Karpas-422 (cell line): Measurements from ENCODE around the gene FOXD4L4. TPM values are rescaled to one million over a fixed set of nuclear protein-coding genes. Genes with fewer than 3 reads are reported as not detected.
"Not testable (repeated sequence)": the region's sequence is repeated elsewhere in the genome, so short reads cannot be mapped to it uniquely, and the experiment has no call there.

Source experiments
- DNase-seq: peaks from one replicate; pipeline ENCODE4 v3.0.0-alpha.2; 2015
- H2AFZ ChIP-seq: fragments of 200-600 bp; sonication (generic); 2 replicates; pipeline ENCODE4 v1.6.1; 2014; ENCODE audit warnings: antibody characterized with exemption, low read length, mixed read lengths
- H3K27ac ChIP-seq: fragments of 200-600 bp; sonication (generic); 2 replicates; pipeline ENCODE4 v1.5.1; 2014; ENCODE audit warnings: mild to moderate bottlenecking, low read length, moderate library complexity
- H3K27me3 ChIP-seq: fragments of 200-600 bp; sonication (generic); 2 replicates; pipeline ENCODE4 v1.6.1; 2014; ENCODE audit warnings: low read length, mixed read lengths
- H3K36me3 ChIP-seq: fragments of 200-600 bp; sonication (generic); 2 replicates; pipeline ENCODE4 v1.6.1; 2014; ENCODE audit warnings: low read length, mixed read lengths; ENCODE audit not compliant: insufficient read depth
- H3K4me1 ChIP-seq: fragments of 200-600 bp; sonication (generic); 2 replicates; pipeline ENCODE4 v1.6.1; 2014; ENCODE audit warnings: mild to moderate bottlenecking, low read length, mixed read lengths
- H3K4me2 ChIP-seq: fragments of 200-600 bp; sonication (generic); 2 replicates; pipeline ENCODE4 v1.6.1; 2014; ENCODE audit warnings: low read length, low read depth, mild to moderate bottlenecking; ENCODE audit not compliant: poor library complexity, severe bottlenecking
- H3K4me3 ChIP-seq: fragments of 200-600 bp; sonication (generic); 2 replicates; pipeline ENCODE4 v1.5.1; 2014; ENCODE audit warnings: mild to moderate bottlenecking, antibody characterized with exemption, low read length, mixed read lengths
- H3K79me2 ChIP-seq: fragments of 200-600 bp; sonication (generic); 2 replicates; pipeline ENCODE4 v1.6.1; 2014; ENCODE audit warnings: mild to moderate bottlenecking, low read length, mixed read lengths
- H3K9ac ChIP-seq: fragments of 200-600 bp; sonication (generic); 2 replicates; pipeline ENCODE4 v1.6.0; 2014; ENCODE audit warnings: low read length
- H3K9me2 ChIP-seq: fragments of 200-600 bp; sonication (generic), shearing (Covaris generic); replicated peaks from 2 replicates; pipeline ENCODE4 v1.6.0; 2014; ENCODE audit warnings: mild to moderate bottlenecking, low read length, moderate library complexity; ENCODE audit not compliant: insufficient read depth
- H3K9me3 ChIP-seq: fragments of 300-700, 200-600 bp; sonication (generic); 2 replicates; pipeline ENCODE4 v1.6.1; 2014; ENCODE audit warnings: low read length, mixed read lengths
- H4K20me1 ChIP-seq: fragments of 200-600 bp; sonication (generic); 2 replicates; pipeline ENCODE4 v1.6.1; 2014; ENCODE audit warnings: mild to moderate bottlenecking, antibody characterized with exemption, low read length, low read depth; ENCODE audit not compliant: insufficient read depth
- total RNA-seq: library from RNA; depleted of rRNA; stranded (reverse); fragments of >200 nt; shearing (Covaris generic); gene quantifications from 2 replicates; pipeline ENCODE4 v1.2.3, GENCODE V29; 2014; ENCODE audit warnings: low replicate concordance; rRNA removed

Gene FOXD4L4
- 0.14 and 0.41 TPM in 2 replicates for total RNA-seq

GRCh38 chr9:65737096-65737564 is at the start of gene FOXD4L4:
FOXD4L4 (plus strand) TSS chr9:65737146; CDS start chr9:65737146, 0 bp downstream.
- H3K4me3 ChIP-seq, H3K4me2 ChIP-seq, H3K9me3 ChIP-seq, H3K9ac ChIP-seq, H2AFZ ChIP-seq, H4K20me1 ChIP-seq, H3K36me3 ChIP-seq, H3K27ac ChIP-seq, DNase-seq, H3K27me3 ChIP-seq, H3K4me1 ChIP-seq, H3K9me2 ChIP-seq, H3K79me2 ChIP-seq: not testable (repeated sequence)

GRCh38 chr9:65703550-65703949 is 33.4 kb upstream of the FOXD4L4 start:
- not testable (repeated sequence) for H3K9me3 ChIP-seq, H3K9me2 ChIP-seq, H4K20me1 ChIP-seq, H3K4me2 ChIP-seq, H3K4me3 ChIP-seq, H3K27ac ChIP-seq, H3K9ac ChIP-seq, H3K27me3 ChIP-seq, H3K36me3 ChIP-seq, H3K4me1 ChIP-seq, H2AFZ ChIP-seq, DNase-seq, H3K79me2 ChIP-seq

DNA sequence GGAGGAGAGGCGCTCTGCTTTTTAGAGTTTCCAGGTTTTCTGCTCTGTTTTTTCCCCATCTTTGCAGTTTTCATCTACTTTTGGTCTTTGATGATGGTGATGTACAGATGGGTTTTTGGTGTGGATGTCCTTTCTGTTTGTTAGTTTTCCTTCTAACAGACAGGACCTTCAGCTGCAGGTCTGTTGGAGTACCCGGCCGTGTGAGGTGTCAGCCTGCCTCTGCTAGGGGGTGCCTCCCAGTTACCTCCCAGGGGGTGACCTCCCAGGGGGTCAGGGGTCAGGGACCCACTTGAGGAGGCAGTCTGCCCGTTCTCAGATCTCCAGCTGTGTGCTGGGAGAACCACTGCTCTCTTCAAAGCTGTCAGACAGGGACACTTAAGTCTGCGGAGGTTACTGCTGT is 22.5 kb upstream of the FOXD4L4 start:
- H3K36me3 ChIP-seq, H3K27ac ChIP-seq, H3K9ac ChIP-seq, DNase-seq, H3K4me2 ChIP-seq, H4K20me1 ChIP-seq, H3K4me1 ChIP-seq, H3K9me2 ChIP-seq, H3K27me3 ChIP-seq, H3K9me3 ChIP-seq, H3K79me2 ChIP-seq, H3K4me3 ChIP-seq, H2AFZ ChIP-seq: not testable (repeated sequence)

GRCh38 chr9:65738133-65738532 is 1.2 kb downstream of the FOXD4L4 start:
- not testable (repeated sequence) for H2AFZ ChIP-seq, H3K27me3 ChIP-seq, H3K27ac ChIP-seq, H3K4me1 ChIP-seq, H4K20me1 ChIP-seq, H3K9ac ChIP-seq, H3K9me3 ChIP-seq, H3K4me3 ChIP-seq, H3K4me2 ChIP-seq, H3K36me3 ChIP-seq, DNase-seq, H3K9me2 ChIP-seq, H3K79me2 ChIP-seq

Other genes starting within 250 kb of the FOXD4L4 start
- gene ZNG1E, start 61.2 kb upstream of the FOXD4L4 start, total RNA-seq: 109 and 133 TPM in 2 replicates